Common myeloid progenitor, CD34-positive (primary cell): ENCODE measurements around the gene WNT16.

Source experiments
- CTCF ChIA-PET: fragments of 350-600 bp; sonication (Branson Sonifier 250); formaldehyde crosslinking; loops from one replicate; lab custom pipeline; 2021; ENCODE audit warnings: antibody characterized with exemption; lab: Charles Lee
- POLR2A ChIA-PET: fragments of 350-600 bp; sonication (Branson Sonifier 250); formaldehyde crosslinking; loops from one replicate; lab custom pipeline; 2021; ENCODE audit warnings: antibody characterized with exemption; lab: Charles Lee
- DNase-seq, 3 donors: peaks; one replicate each; pipeline versions ENCODE4 v3.0.0 to v3.0.0-alpha.2; 2013
- H3K27ac ChIP-seq, 2 experiments: 1 replicate in 1 of 2; 2 replicates in 1 of 2; pipeline ENCODE4 v1.7.0; 2013; ENCODE audit warnings: inconsistent platforms in 2 of 2, low read length in 2 of 2, mild to moderate bottlenecking in 2 of 2, low read depth in 1 of 2, moderate library complexity in 1 of 2; ENCODE audit not compliant: severe bottlenecking in 2 of 2, insufficient read depth in 1 of 2, poor library complexity in 1 of 2
- H3K27me3 ChIP-seq, 5 experiments: replicated peaks in 2 of 5; 1 replicate in 3 of 5; 2 replicates in 2 of 5; pipeline versions ENCODE4 v1.6.1 to v1.7.0; 2013; ENCODE audit warnings: low read length in 4 of 5, mild to moderate bottlenecking in 2 of 5, moderate library complexity in 2 of 5, inconsistent platforms in 1 of 5; ENCODE audit not compliant: insufficient read depth in 5 of 5, control insufficient read depth in 4 of 5
- H3K36me3 ChIP-seq, 4 experiments: 1 replicate in 2 of 4; 2 replicates in 2 of 4; pipeline versions ENCODE4 v1.6.1 to v1.7.0; 2013; ENCODE audit warnings: low read length in 3 of 4, control low read depth in 1 of 4, mild to moderate bottlenecking in 1 of 4; ENCODE audit not compliant: control insufficient read depth in 4 of 4, insufficient read depth in 4 of 4
- H3K4me1 ChIP-seq, 4 experiments: 1 replicate in 3 of 4; 2 replicates in 1 of 4; pipeline versions ENCODE4 v1.6.1 to v1.7.1; 2013; ENCODE audit warnings: low read length in 3 of 4, mild to moderate bottlenecking in 3 of 4, control low read depth in 1 of 4, inconsistent platforms in 1 of 4, moderate library complexity in 1 of 4; ENCODE audit not compliant: control insufficient read depth in 4 of 4, insufficient read depth in 4 of 4; ENCODE audit errors: control extremely low read depth in 1 of 4
- H3K4me3 ChIP-seq, 7 experiments: 1 replicate in 4 of 7; 2 replicates in 3 of 7; pipeline versions ENCODE4 v1.5.1 to v1.7.0; 2013; ENCODE audit warnings: mild to moderate bottlenecking in 7 of 7, low read length in 6 of 7, moderate library complexity in 6 of 7, inconsistent platforms in 2 of 7, low read depth in 2 of 7, control low read depth in 1 of 7; ENCODE audit not compliant: insufficient read depth in 4 of 7, control insufficient read depth in 1 of 7; ENCODE audit errors: extremely low read depth in 1 of 7
- H3K9me3 ChIP-seq, 5 experiments: 1 replicate in 4 of 5; 2 replicates in 1 of 5; pipeline versions ENCODE4 v1.6.1 to v1.7.1; 2013; ENCODE audit warnings: low read length in 4 of 5, mild to moderate bottlenecking in 2 of 5, inconsistent platforms in 1 of 5, low read depth in 1 of 5, moderate library complexity in 1 of 5; ENCODE audit not compliant: control insufficient read depth in 4 of 5, insufficient read depth in 2 of 5; ENCODE audit errors: control extremely low read depth in 1 of 5
- WGBS: methylation state at CpG from one replicate; pipeline ENCODE4 v1.1.5; 2013; ENCODE audit not compliant: insufficient coverage; 5-methylcytosine and 5-hydroxymethylcytosine counted together

The WNT16 gene

GRCh38 chr7:121300685-121301420 is 27.9 kb upstream of the WNT16 start:
- Histone ChIP-seq H3K36me3 (no peaks in the 10 kb centered on the region), H3K27ac (no peak overlapping the region), H3K9me3 (no peaks in the 10 kb centered on the region), H3K4me1 (no peaks in the 10 kb centered on the region), H3K27me3 (peaks cover 0 to 2% (median 1%) of the 10 kb centered on the region in 5 experiments), H3K4me3 (no peak overlapping the region)
- DNase-seq, result no peak
- ChIA-PET CTCF (no interaction called here), POLR2A (no interaction called here)
- WGBS, result no CpG with 5 or more reads among the region's 2 CpGs

GRCh38 chr7:121301446-121302213 is 27.2 kb upstream of the WNT16 start:
- Histone ChIP-seq H3K9me3 (no peaks in the 10 kb centered on the region), H3K36me3 (no peaks in the 10 kb centered on the region), H3K4me1 (no peaks in the 10 kb centered on the region), H3K27me3 (peaks cover 0 to 4% (median 1%) of the 10 kb centered on the region in 5 experiments), H3K4me3 (no peak overlapping the region), H3K27ac (no peak overlapping the region)
- CTCF ChIA-PET, result no interaction called here
- 98% methylated on average over 5 of the region's 9 CpGs for WGBS
- POLR2A ChIA-PET, result no interaction called here
- no peak for DNase-seq

- no peak overlapping the region for H3K4me3 ChIP-seq
- ChIA-PET POLR2A (no interaction called here), CTCF (no interaction called here)
- no peaks in the 10 kb centered on the region for H3K4me1 ChIP-seq
- H3K9me3 ChIP-seq, result no peaks in the 10 kb centered on the region
- no peak for DNase-seq
- no peaks in the 10 kb centered on the region for H3K36me3 ChIP-seq
- H3K27ac ChIP-seq, result no peak overlapping the region
- 95% methylated on average over 8 of the region's 8 CpGs for WGBS
- peaks cover 0 to 6% (median 1%) of the 10 kb centered on the region in 5 experiments for H3K27me3 ChIP-seq
Measured at GRCh38 chr7:121302214-121302745, 26.5 kb upstream of the WNT16 start.

- Histone ChIP-seq H3K36me3 (no peaks in the 10 kb centered on the region), H3K9me3 (no peaks in the 10 kb centered on the region), H3K4me3 (no peak overlapping the region), H3K27me3 (peaks cover 0 to 8% (median 4%) of the 10 kb centered on the region in 5 experiments), H3K27ac (no peak overlapping the region), H3K4me1 (no peaks in the 10 kb centered on the region)
- ChIA-PET CTCF (no interaction called here), POLR2A (no interaction called here)
- DNase-seq, result no peak
- WGBS, result 100% methylated on average over 2 of the region's 6 CpGs
Measured at GRCh38 chr7:121303422-121304101, 25.2 kb upstream of the WNT16 start.

GRCh38 chr7:121304102-121304658 is 24.6 kb upstream of the WNT16 start:
- WGBS, result no CpG with 5 or more reads among the region's 1 CpG
- Histone ChIP-seq H3K4me3 (no peak overlapping the region), H3K9me3 (peaks cover 0 to 1% (median 0%) of the 10 kb centered on the region in 5 experiments), H3K27ac (no peak overlapping the region), H3K27me3 (peaks cover 0 to 9% (median 4%) of the 10 kb centered on the region in 5 experiments), H3K36me3 (no peaks in the 10 kb centered on the region), H3K4me1 (no peaks in the 10 kb centered on the region)
- CTCF ChIA-PET, result no interaction called here
- POLR2A ChIA-PET, result no interaction called here
- no peak for DNase-seq

- H3K36me3 ChIP-seq, result no peaks in the 10 kb centered on the region
- no peaks in the 10 kb centered on the region for H3K4me1 ChIP-seq
- no peak for DNase-seq
- POLR2A ChIA-PET, result no interaction called here
- CTCF ChIA-PET, result no interaction called here
- H3K27me3 ChIP-seq, result peaks cover 0 to 10% (median 4%) of the 10 kb centered on the region in 5 experiments
- no peak overlapping the region for H3K4me3 ChIP-seq
- H3K27ac ChIP-seq, result no peak overlapping the region
- peaks cover 0 to 2% (median 0%) of the 10 kb centered on the region in 5 experiments for H3K9me3 ChIP-seq
- WGBS, result 90% methylated on average over 3 of the region's 3 CpGs
Measured at GRCh38 chr7:121305109-121305508, 23.7 kb upstream of the WNT16 start.
